GM19463 (cell line): Measurements from ENCODE around the gene ATP2B3.
A peak's percentile ranks its signal among the peaks of the same experiment; 100 is the strongest.
"Not testable (repeated sequence)": the region's sequence is repeated elsewhere in the genome, so short reads cannot be mapped to it uniquely, and the experiment has no call there.

Experiments
- ATAC-seq: cut with Tn5 transposase; IDR thresholded peaks from one replicate; pipeline ENCODE4 v1.9.1; 2021; ENCODE audit warnings: mild to moderate bottlenecking, moderate library complexity; ENCODE audit not compliant: unreplicated experiment

Gene ATP2B3

DNA sequence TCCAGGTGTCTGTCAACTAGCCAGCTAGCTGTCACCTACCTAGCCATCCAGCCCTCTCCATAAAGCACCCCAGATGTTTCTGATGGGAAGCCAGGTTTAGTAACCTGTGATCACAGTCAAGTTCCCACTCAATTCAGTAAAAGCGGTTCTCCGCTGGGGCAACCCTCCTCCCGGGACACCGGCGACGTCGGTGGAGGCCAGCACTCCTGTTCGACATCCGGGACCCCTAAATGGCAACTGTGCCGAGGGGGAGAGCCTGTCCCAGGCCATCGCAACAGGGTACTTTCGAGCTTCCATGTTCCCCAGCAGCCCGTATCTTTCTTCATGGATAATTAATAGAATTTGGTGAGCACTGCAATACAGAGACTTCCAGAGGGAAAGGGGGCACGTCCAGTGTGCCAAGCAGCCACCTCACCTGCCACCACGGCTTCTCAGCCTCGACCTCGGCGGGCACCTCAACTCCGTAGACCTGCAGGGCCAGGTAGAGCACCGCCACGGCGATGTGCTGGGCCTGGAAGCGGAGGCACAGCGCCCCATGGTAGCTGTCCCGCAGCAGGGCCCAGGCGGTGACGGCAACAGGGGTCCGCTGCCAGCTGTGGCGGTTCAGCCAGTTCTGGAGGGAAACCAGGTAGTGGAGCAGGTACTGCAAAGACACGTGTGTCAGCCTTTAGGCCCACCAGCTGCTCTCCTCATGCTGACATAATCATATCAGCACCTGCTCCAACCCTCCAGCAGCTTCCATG lies 74.8 kb downstream of the ATP2B3 start:
- ATAC-seq: no peak

GRCh38 chrX:153592966-153593688 lies 75.7 kb downstream of the ATP2B3 start:
- ATAC-seq: no peak

DNA sequence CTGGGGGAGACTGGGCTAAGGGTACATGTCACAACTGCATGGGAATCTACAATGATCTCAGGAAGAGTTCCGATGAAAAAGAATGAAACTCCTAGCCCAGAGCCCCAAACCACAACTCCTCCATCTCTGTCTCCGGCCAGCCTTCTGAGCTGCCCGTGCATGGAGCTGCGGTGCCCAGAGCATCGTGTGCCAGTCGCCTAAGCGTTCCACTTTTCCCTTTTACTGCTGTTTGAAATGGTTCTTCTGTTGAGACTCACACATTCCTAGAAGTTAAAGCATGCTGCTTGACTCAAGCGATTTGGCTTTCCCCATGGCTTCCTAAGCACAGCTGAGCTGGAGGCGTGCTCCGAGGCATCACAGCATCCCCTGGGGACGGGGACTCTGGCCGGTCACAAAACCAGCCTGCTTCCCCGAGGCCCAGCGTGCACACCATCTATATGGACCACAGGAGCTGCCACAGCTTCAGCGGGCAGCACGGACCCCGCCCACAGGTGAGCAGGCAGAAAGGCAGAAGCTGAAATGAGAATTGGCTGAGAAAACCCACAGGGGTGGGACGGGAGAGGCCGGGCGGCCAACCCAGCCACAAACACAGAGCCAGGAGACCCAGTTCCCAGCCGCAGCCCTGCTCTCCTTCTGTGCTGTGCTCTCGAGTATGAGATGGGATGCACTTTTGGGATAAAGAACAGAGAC lies 76.5 kb downstream of the ATP2B3 start:
- ATAC-seq: no peak

DNA sequence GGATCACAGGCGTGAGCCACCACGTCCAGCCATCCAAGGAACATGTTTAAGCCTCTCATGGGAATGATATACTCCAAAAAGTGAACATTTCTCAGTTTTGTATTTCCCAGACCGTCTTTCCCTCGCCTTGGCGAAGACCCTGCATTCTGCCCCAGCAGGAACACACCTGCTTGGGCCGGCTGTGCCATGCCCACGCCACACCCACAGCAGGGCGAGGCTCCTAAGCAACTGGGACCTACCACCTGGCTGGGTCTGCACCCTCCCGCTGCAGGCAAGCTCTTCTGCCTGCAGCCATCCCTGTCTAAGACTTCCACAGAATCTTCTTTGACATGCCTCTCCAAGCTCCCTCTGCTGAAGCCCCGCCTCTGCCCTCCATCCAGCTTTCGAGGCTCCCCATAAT lies 77.9 kb downstream of the ATP2B3 start:
- no peak for ATAC-seq

DNA sequence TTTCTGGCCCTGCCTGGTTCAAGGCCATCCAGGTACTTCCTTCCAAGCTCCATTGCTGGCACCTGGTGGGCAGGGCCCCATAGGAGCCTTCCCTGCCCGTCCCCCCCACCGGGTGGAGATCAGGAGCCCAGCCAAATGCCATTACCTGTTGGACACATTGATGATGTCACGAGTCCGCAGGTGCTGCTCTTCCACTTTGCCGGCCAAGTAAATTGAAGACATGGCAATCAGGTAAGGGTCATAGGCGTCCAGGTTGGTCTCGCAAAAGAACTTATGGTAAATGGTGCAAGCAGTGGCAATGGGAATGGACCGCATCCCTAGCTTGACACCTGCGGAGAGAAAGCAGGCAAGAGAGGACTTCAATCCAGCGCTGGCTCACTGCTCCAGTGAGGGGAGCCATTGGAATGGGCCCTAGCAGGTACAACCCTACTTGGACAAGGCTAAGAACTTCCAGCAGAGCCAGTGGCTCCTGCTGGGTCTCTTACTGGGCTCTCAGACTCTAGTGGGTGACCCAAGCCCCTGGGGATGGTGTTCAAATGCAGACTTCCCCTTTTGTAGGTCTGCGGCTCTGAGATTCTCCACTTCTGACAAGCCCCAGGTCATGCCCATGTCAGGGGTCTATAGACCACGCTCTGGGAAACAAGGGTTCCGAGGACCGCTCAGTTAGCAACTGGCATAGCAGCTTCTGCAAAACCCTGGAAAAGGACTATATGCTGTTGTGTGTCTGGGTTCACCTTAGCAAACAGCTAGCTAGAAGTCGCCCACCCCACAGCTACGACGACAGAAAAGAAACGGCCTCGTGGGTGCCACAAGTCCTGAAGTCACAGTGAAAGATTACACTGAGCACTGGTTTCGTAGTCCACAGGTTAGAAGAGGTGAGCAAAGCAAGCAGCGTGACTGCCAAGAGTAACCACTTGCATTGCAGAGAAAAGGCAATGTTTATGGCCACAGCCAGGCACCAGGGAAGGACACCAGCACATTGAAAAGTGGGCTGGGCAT lies 78.7 kb downstream of the ATP2B3 start:
- no peak for ATAC-seq

- no peak for ATAC-seq
Observed at GRCh38 chrX:153596981-153597750, 79.7 kb downstream of the ATP2B3 start.

DNA sequence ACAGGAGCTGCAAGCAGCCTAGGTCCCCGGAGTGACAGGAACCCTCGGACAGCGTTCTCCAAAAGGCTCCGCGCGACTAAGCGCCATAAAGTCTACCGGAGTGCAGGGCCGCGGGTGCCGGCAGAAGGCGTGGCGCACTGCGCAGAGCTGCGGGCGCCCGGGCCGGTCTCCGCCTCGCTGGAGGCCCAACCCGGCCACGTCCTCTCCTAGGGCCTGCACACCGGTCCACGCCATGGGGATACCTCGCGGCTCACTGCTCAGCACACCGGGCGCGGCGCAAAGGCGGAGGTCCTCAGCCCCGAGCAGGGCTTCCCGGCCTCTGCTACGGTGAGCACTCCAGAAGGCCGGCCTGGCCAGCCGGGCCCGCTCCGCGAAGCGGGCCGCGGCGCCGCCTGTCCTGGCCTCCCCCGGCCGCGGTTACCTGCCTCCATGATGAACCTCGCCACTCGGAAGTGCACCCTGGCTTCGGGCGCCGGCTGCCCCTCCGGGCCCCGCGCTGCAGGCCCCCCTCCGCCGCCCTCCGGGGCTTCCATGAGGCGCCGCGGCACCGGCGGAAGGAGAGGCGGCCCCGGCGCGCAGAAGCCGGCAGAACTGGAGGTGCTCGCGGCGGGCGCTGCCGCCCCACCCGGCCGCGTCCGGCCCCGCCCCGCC lies 81.2 kb downstream of the ATP2B3 start, which contains the start of gene CCNQ:
CCNQ (minus strand) TSS at position 599 of the 651 bp plus-strand sequence; CDS start at position 533, 66 bp downstream.
- peak; percentile 24 for ATAC-seq

DNA sequence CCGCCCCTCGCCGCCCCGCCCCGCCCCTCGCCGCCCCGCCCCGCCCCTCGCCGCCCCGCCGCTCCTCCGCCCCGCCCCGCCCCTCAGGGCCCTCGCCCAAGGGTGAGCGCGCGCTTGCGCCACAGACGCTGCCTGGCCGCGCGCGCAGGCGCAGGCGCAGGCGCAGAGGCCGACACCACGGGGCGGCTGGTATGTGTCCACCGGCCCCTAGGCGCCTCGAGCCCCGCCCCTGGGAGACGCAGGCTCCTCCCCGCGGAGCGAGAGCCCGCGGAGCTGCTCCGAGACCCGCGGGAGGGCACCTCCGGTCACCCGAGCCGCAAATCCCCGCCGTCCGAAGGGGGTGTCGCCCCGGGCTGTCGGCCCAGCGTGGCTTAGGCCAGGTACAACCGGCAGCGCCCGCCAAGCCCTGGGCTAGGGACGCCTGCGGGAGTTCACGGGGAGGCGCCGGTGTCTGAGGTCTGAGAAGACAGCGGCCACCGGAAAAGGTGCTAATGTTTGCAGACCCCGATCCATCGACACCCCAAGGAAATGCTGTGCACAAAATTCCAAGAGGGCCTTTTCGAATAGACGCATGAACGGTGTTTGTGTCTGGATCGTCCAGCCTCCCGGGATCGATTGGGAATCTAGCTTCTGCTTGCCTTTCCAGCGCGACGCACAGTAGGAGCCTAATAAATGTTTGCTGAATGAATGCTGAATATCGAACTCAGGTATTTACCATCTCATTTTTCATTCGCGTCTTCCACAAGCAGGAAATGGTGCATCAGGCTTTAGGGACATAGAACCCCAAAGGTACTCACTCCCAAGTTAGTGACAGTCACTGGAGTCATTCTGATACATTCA lies 82.0 kb downstream of the ATP2B3 start:
- peak; percentile 82 for ATAC-seq

- ATAC-seq: no peak
Observed at GRCh38 chrX:153600032-153600373, 82.6 kb downstream of the ATP2B3 start.

DNA sequence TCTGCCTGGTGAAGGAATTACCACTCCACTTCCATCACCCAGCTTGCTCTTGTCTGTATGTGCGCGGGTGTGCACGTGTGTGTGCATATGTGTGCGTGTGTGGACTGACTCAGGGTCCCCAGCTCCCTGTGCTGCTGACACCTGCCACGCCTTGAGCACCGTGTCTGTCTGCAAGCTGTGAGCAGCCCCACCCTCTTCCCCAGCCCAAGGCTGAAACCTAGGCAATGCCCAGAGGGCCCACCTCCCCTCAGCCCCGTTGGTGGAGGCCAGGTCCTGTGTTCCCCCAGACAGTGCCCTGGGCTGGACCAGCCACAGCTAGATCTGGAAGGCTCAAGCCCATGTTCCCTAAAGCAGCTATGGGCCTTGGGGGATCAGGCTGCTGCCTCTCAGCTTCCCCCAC lies 83.5 kb downstream of the ATP2B3 start:
- ATAC-seq: no peak

DNA sequence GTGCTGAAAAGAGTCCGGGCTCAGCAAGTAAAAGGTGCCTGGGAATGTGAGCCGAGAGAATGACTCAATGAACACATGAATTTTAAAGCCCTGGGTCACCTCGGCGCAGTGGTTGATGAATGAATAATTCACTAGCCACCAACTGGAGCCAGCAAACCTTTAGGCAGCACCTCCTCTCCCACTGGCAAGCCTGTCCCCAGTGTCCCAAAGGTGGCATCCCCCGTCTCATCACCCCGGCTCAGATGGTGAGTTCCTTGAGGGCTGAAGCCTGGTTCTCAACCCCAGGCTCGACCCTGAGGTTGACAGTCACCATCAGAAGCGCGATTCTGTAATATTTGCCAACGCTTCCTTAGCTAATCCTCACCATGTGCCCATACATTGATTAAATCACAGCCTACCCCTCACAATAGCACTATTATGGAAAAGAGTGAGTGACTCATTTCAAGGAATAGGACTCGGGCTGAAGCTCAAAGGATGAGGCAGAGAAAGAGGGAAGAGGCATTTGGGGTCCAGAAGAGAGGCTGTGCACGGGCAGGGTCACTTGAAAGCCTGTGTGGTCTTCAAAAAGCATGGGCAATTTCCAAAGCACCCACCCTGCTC lies 84.2 kb downstream of the ATP2B3 start:
- ATAC-seq: no peak

DNA sequence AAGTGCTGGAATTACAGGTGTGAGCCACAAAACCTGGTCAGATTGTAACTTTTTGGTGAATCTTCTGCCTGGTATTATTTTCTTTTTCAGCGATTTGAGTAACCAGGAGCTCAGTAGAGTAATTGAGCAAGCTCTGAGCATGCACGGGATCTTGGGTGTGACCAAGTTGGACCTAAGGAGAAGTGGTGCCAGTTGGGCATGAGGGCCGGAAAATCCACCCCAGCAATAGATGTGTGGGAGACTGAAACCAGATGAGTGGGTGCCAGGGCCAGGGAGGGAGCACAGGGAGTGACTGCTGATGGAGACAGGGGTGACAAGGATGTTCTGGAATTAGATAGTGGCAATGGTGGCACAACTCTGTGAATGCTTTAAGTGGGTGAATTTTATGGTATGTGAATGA lies 85.2 kb downstream of the ATP2B3 start:
- ATAC-seq: no peak

- ATAC-seq: no peak
Observed at GRCh38 chrX:153603131-153603656, 85.8 kb downstream of the ATP2B3 start.

DNA sequence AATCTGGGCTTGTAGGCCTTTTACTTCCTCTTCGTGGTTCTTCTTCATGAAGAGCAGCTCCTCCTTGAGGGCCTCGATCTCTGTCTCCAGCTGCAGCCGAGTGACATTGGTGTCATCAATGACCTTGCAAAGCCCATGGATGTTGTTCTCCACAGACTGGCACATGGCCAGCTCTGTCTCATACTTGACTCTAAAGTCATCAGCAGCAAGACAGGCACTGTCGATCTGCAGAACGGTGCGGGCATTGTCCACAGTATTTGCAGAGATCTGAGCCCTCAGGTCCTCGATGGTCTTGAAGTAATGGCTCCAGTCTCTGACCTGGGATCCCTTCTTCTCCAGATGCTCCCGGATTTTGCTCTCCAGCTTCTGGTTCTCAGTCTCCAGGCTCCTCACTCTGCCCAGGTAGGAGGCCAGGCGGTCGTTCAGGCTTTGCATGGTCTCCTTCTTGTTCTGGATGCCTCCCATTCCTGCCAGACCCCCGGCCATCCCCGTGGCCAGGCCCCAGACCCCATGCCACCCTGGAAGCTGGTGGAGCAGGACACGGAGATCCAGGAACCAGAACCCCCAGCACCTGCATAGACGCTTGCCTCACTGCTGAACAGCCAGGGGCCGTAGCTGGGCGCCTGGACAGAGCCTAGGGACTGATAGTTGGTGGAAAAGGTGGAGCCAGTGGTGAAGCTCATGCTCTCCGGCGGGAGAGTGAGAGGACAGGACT lies 87.4 kb downstream of the ATP2B3 start:
- ATAC-seq: not testable (repeated sequence)

GRCh38 chrX:153606503-153606902 lies 89.1 kb downstream of the ATP2B3 start:
- ATAC-seq: no peak

DNA sequence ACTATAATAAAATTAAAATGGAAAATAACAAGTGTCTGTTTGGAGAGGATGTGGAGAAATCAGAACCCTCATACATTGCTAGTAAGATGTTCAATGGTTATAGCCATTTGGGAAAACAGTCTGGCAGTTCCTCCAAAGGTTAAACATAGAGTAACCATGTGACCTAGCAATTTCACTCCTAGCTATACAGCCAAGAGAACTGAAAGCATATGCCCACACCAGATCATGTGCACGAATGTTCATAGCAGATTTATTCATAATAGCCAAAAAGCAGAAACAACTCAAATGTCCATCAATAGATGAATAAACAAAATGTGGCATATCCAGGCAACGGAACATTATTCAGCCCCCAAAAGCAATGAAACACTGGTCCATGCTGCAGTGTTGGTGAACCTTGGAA lies 90.9 kb downstream of the ATP2B3 start:
- no peak for ATAC-seq

DNA sequence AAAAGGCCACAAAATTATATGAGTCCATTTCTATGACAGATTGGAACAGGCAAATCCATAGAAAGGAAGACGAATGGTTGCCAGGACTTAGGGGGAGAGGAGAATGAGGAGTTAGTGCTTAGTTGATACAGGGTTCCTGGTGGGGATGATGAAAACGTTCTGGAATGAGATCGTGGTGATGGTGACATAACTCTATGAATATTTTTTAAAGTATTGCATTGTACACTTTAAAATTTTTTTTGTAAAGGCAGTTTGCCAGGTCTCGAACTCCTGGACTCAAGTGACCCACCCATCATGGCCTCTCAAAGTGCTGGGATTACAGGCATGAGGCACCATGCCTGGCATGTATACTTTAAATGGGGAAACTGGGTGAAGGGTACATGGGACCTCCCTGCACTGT lies 91.4 kb downstream of the ATP2B3 start:
- no peak for ATAC-seq
